ENCODE data around the gene CNOT6.

GRCh38 chr5:180618829-180619562 lies 124.8 kb downstream of the CNOT6 start:
- TF ChIP-seq, protein P1, sequence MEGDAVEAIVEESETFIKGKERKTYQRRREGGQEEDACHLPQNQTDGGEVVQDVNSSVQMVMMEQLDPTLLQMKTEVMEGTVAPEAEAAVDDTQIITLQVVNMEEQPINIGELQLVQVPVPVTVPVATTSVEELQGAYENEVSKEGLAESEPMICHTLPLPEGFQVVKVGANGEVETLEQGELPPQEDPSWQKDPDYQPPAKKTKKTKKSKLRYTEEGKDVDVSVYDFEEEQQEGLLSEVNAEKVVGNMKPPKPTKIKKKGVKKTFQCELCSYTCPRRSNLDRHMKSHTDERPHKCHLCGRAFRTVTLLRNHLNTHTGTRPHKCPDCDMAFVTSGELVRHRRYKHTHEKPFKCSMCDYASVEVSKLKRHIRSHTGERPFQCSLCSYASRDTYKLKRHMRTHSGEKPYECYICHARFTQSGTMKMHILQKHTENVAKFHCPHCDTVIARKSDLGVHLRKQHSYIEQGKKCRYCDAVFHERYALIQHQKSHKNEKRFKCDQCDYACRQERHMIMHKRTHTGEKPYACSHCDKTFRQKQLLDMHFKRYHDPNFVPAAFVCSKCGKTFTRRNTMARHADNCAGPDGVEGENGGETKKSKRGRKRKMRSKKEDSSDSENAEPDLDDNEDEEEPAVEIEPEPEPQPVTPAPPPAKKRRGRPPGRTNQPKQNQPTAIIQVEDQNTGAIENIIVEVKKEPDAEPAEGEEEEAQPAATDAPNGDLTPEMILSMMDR (IDR thresholded peaks at IDR 0.05) = no peak; the same call in 1 of the 2 replicates
- TF ChIP-seq POLR2AphosphoS5 (IDR thresholded peaks at IDR 0.05; ENCODE audit: low read depth, low read length) = no peak
- TF ChIP-seq, protein P2, sequence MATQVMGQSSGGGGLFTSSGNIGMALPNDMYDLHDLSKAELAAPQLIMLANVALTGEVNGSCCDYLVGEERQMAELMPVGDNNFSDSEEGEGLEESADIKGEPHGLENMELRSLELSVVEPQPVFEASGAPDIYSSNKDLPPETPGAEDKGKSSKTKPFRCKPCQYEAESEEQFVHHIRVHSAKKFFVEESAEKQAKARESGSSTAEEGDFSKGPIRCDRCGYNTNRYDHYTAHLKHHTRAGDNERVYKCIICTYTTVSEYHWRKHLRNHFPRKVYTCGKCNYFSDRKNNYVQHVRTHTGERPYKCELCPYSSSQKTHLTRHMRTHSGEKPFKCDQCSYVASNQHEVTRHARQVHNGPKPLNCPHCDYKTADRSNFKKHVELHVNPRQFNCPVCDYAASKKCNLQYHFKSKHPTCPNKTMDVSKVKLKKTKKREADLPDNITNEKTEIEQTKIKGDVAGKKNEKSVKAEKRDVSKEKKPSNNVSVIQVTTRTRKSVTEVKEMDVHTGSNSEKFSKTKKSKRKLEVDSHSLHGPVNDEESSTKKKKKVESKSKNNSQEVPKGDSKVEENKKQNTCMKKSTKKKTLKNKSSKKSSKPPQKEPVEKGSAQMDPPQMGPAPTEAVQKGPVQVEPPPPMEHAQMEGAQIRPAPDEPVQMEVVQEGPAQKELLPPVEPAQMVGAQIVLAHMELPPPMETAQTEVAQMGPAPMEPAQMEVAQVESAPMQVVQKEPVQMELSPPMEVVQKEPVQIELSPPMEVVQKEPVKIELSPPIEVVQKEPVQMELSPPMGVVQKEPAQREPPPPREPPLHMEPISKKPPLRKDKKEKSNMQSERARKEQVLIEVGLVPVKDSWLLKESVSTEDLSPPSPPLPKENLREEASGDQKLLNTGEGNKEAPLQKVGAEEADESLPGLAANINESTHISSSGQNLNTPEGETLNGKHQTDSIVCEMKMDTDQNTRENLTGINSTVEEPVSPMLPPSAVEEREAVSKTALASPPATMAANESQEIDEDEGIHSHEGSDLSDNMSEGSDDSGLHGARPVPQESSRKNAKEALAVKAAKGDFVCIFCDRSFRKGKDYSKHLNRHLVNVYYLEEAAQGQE (IDR thresholded peaks at IDR 0.05; ENCODE audit: insufficient read depth in 1 of 2, low read depth in 2 of 2, low read length in 1 of 2) = no peak
- no peak for TF ChIP-seq TCF7L2 (IDR thresholded peaks at IDR 0.05; ENCODE audit: low read depth, low read length)
- TF ChIP-seq SIN3A (IDR thresholded peaks at IDR 0.05; ENCODE audit: borderline replicate concordance, insufficient read depth, low read depth, low read length) = no peak
